ENCODE results near the gene C2orf72. TPM values are rescaled to one million over a fixed set of nuclear protein-coding genes. Genes with fewer than 3 reads are reported as not detected.

C2orf72 gene
- total RNA-seq, 1 experiment from 2014 or later, result 0.40 TPM

DNA sequence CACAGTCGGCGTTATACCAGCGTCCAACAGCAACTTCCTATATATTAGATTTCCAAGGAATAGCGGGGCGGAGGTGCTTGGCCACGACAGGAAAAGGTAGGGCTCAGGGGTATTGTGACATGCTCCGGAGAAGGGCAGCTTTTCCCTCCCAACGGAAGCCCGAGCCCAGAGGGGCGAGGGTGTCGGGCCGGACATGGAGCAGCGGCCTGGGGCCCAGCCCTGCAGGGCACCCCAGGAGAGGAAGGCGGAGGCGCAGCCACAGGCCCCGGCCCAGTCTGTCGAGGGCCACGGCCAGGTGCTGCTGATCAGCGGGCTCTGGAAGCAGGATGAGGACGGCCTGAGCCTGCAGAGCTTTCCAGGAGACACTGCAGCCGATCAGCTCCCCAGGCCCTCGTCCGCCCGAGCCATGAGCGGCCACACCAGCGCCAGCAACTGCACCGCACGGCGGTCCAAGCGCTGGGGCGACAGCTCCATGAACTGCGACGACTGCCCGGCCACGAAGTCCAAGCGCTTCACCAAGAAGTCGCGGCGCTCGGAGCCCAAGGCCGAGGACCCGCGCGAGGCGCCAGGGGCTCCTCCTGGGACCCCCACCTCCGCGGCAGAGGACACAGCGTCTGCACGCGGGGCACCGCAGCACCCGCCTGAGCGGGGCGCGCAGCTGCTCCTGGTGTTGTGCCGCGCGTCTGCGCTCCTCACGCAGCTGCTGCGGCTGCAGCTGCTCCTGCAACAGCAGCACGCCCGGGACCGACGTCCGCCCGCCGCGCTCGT is 47.0 kb upstream of the C2orf72 start:
- no peaks in the 10 kb centered on the region for H3K79me2 ChIP-seq (ENCODE audit: low read length)
- H3K9me3 ChIP-seq (ENCODE audit: low read length), result no peaks in the 10 kb centered on the region
- H4K20me1 ChIP-seq (ENCODE audit: low read length), result no peaks in the 10 kb centered on the region
- no peak overlapping the region for H2AFZ ChIP-seq (ENCODE audit: low read length)
- no peak overlapping the region for H3K4me2 ChIP-seq (ENCODE audit: low read length)
- intact Hi-C loops (cut with micrococcal nuclease), result no loop called here
- no peaks in the 10 kb centered on the region for H3K36me3 ChIP-seq (ENCODE audit: low read depth, low read length)
- H3K4me3 ChIP-seq (ENCODE audit: low read length), result no peak overlapping the region
- H3K9ac ChIP-seq (ENCODE audit: low read length), result no peak overlapping the region
- POLR2A ChIA-PET (ENCODE audit: unreplicated experiment), result no interaction called here
- no peaks in the 10 kb centered on the region; the same call in 1 of the 2 replicates for H3K27me3 ChIP-seq (ENCODE audit: low read length)
- no TSS peak for BruUV-seq (replicated peaks)
- TF ChIP-seq, protein P1, sequence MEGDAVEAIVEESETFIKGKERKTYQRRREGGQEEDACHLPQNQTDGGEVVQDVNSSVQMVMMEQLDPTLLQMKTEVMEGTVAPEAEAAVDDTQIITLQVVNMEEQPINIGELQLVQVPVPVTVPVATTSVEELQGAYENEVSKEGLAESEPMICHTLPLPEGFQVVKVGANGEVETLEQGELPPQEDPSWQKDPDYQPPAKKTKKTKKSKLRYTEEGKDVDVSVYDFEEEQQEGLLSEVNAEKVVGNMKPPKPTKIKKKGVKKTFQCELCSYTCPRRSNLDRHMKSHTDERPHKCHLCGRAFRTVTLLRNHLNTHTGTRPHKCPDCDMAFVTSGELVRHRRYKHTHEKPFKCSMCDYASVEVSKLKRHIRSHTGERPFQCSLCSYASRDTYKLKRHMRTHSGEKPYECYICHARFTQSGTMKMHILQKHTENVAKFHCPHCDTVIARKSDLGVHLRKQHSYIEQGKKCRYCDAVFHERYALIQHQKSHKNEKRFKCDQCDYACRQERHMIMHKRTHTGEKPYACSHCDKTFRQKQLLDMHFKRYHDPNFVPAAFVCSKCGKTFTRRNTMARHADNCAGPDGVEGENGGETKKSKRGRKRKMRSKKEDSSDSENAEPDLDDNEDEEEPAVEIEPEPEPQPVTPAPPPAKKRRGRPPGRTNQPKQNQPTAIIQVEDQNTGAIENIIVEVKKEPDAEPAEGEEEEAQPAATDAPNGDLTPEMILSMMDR (conservative IDR thresholded peaks at IDR 0.05; ENCODE audit: low read depth, low read length), result no peak
- no peak for TF ChIP-seq EZH2phosphoT487 (IDR thresholded peaks at IDR 0.05; ENCODE audit: borderline replicate concordance, low read length)
- ATAC-seq (no peak), DNase-seq (no peak)
- H3F3A ChIP-seq (ENCODE audit: low read length, unreplicated experiment), result no peaks in the 10 kb centered on the region
- CTCF ChIA-PET, result no interaction called here
- no peak overlapping the region for H3K27ac ChIP-seq (ENCODE audit: low read length)
- H3K9me2 ChIP-seq (replicated peaks; ENCODE audit: low read length), result no peaks in the 10 kb centered on the region
- peaks cover 5% of the 10 kb centered on the region for H3K4me1 ChIP-seq (ENCODE audit: insufficient read depth, low read length)

DNA sequence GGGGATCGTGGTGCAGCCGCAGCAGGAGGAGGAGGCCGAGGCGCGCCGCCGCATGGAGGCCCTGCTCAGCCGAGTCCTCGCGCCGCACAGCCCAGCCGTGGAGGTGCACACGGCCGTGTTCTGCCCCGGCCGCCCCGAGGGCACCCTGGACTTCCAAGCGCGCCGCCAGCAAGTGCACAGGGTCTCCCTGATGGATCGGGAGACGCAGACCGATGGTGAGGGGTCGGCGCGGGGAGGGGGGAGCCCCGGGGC is 46.5 kb upstream of the C2orf72 start:
- Histone ChIP-seq H3K36me3 (ENCODE audit: low read depth, low read length) (no peaks in the 10 kb centered on the region), H3K9me2 (replicated peaks; ENCODE audit: low read length) (no peaks in the 10 kb centered on the region), H3K27ac (ENCODE audit: low read length) (no peak overlapping the region), H3K9me3 (ENCODE audit: low read length) (no peaks in the 10 kb centered on the region), H3K27me3 (ENCODE audit: low read length) (no peaks in the 10 kb centered on the region; the same call in 1 of the 2 replicates), H3K4me1 (ENCODE audit: insufficient read depth, low read length) (peaks cover 5% of the 10 kb centered on the region), H4K20me1 (ENCODE audit: low read length) (no peaks in the 10 kb centered on the region), H3F3A (ENCODE audit: low read length, unreplicated experiment) (no peaks in the 10 kb centered on the region), H2AFZ (ENCODE audit: low read length) (no peak overlapping the region), H3K4me2 (ENCODE audit: low read length) (no peak overlapping the region), H3K4me3 (ENCODE audit: low read length) (no peak overlapping the region), H3K9ac (ENCODE audit: low read length) (no peak overlapping the region), H3K79me2 (ENCODE audit: low read length) (no peaks in the 10 kb centered on the region)
- CTCF ChIA-PET, result no interaction called here
- BruUV-seq (replicated peaks), result no TSS peak
- POLR2A ChIA-PET (ENCODE audit: unreplicated experiment), result no interaction called here
- intact Hi-C loops (cut with micrococcal nuclease), result no loop called here
- DNase-seq (no peak), ATAC-seq (no peak)
- TF ChIP-seq EZH2 (IDR thresholded peaks at IDR 0.05; ENCODE audit: low read length, unreplicated experiment) (no peak), EZH2phosphoT487 (IDR thresholded peaks at IDR 0.05; ENCODE audit: borderline replicate concordance, low read length) (no peak)
- TF ChIP-seq, protein P1 (conservative IDR thresholded peaks at IDR 0.05; ENCODE audit: low read depth, low read length), result no peak

- no peak for DNase-seq
- peaks cover 4% of the 10 kb centered on the region for H3K4me1 ChIP-seq (ENCODE audit: insufficient read depth, low read length)
- no peaks in the 10 kb centered on the region; the same call in 1 of the 2 replicates for H3K27me3 ChIP-seq (ENCODE audit: low read length)
- CTCF ChIA-PET, result interaction anchor here (0.6 kb wide), 1 partner anchor 61 kb away, joined by 5 read pairs; no protein-coding TSS in a partner anchor
- no peaks in the 10 kb centered on the region for H3K36me3 ChIP-seq (ENCODE audit: low read depth, low read length)
- H3K27ac ChIP-seq (ENCODE audit: low read length), result no peak overlapping the region
- no peak overlapping the region for H3K9ac ChIP-seq (ENCODE audit: low read length)
- no peak overlapping the region for H2AFZ ChIP-seq (ENCODE audit: low read length)
- intact Hi-C loops (cut with micrococcal nuclease), result no loop called here
- no peak for ATAC-seq
- H3K79me2 ChIP-seq (ENCODE audit: low read length), result no peaks in the 10 kb centered on the region
- no peak for TF ChIP-seq EZH2 (IDR thresholded peaks at IDR 0.05; ENCODE audit: low read length, unreplicated experiment)
- TF ChIP-seq, protein P1 (conservative IDR thresholded peaks at IDR 0.05; ENCODE audit: low read depth, low read length), result no peak
- TF ChIP-seq EZH2phosphoT487 (IDR thresholded peaks at IDR 0.05; ENCODE audit: borderline replicate concordance, low read length), result no peak
- no peak overlapping the region for H3K4me2 ChIP-seq (ENCODE audit: low read length)
- BruUV-seq (replicated peaks), result no TSS peak
- no peaks in the 10 kb centered on the region for H3K9me2 ChIP-seq (replicated peaks; ENCODE audit: low read length)
- POLR2A ChIA-PET (ENCODE audit: unreplicated experiment), result no interaction called here
- no peaks in the 10 kb centered on the region for H3K9me3 ChIP-seq (ENCODE audit: low read length)
- no peak overlapping the region for H3K4me3 ChIP-seq (ENCODE audit: low read length)
- H3F3A ChIP-seq (ENCODE audit: low read length, unreplicated experiment), result no peaks in the 10 kb centered on the region
- no peaks in the 10 kb centered on the region for H4K20me1 ChIP-seq (ENCODE audit: low read length)
These were observed 45.7 kb upstream of the C2orf72 start for GRCh38 chr2:230991598-230991997.
